Hepatocyte (in vitro differentiated cells): ENCODE results near the gene HACD2. TPM values are rescaled to one million over a fixed set of nuclear protein-coding genes. Genes with fewer than 3 reads are reported as not detected.
A peak's percentile ranks its signal among the peaks of the same experiment; 100 is the strongest.

Experiments
- DNase-seq: peaks from one replicate; pipeline ENCODE4 v3.0.0-alpha.2; 2016; ENCODE audit warnings: low spot score
- H2AFZ ChIP-seq: fragments of 200-600 bp; sonication (generic); 2 replicates; pipeline ENCODE4 v1.6.0; 2016; ENCODE audit warnings: antibody characterized with exemption, mild to moderate bottlenecking
- H3K27ac ChIP-seq: fragments of 200-600 bp; sonication (generic); 2 replicates; pipeline ENCODE4 v1.5.1; 2016; ENCODE audit warnings: mild to moderate bottlenecking
- H3K27me3 ChIP-seq: fragments of 200-600 bp; sonication (generic); 2 replicates; pipeline ENCODE4 v1.6.1; 2016
- H3K36me3 ChIP-seq: fragments of 200-600 bp; sonication (generic); replicated peaks from 2 replicates; pipeline ENCODE4 v1.5.1; 2016; ENCODE audit warnings: low read depth; ENCODE audit not compliant: insufficient read depth
- H3K4me1 ChIP-seq: fragments of 200-600 bp; sonication (generic); 2 replicates; pipeline ENCODE4 v1.5.1; 2016; ENCODE audit warnings: mild to moderate bottlenecking, moderate library complexity; ENCODE audit not compliant: insufficient read depth
- H3K4me2 ChIP-seq: fragments of 200-600 bp; sonication (generic); 2 replicates; pipeline ENCODE4 v1.6.0; 2016
- H3K4me3 ChIP-seq: fragments of 200-600 bp; sonication (generic); 2 replicates; pipeline ENCODE4 v1.5.1; 2016; ENCODE audit warnings: mild to moderate bottlenecking
- H3K79me2 ChIP-seq: fragments of 200-600 bp; sonication (generic); 2 replicates; pipeline ENCODE4 v1.6.0; 2017; ENCODE audit warnings: mild to moderate bottlenecking
- H3K9me2 ChIP-seq: fragments of 200-600 bp; sonication (generic); replicated peaks from 2 replicates; pipeline ENCODE4 v1.6.0; 2017; ENCODE audit warnings: mild to moderate bottlenecking; ENCODE audit not compliant: insufficient read depth
- H3K9me3 ChIP-seq: fragments of 200-600 bp; sonication (generic); 2 replicates; pipeline ENCODE4 v1.5.1; 2016; ENCODE audit warnings: low read depth, mild to moderate bottlenecking
- H4K20me1 ChIP-seq: fragments of 200-600 bp; sonication (generic); 2 replicates; pipeline ENCODE4 v1.6.0; 2016; ENCODE audit warnings: mild to moderate bottlenecking; ENCODE audit not compliant: insufficient read depth, poor library complexity, severe bottlenecking
- EZH2 ChIP-seq: fragments of 200-600 bp; sonication (generic); IDR thresholded peaks from 2 replicates; pipeline ENCODE4 v1.6.1; 2016; ENCODE audit warnings: antibody characterized with exemption, mild to moderate bottlenecking, borderline replicate concordance
- EZH2phosphoT487 ChIP-seq: fragments of 200-600 bp; sonication (generic); IDR thresholded peaks from one replicate; pipeline ENCODE4 v1.6.1; 2018; ENCODE audit warnings: antibody characterized with exemption, mild to moderate bottlenecking, low read depth, moderate library complexity; ENCODE audit not compliant: unreplicated experiment, severe bottlenecking
- WGBS: methylation state at CpG from one replicate; pipeline ENCODE4 v1.1.6; 2016; ENCODE audit warnings: low lambda C conversion rate; ENCODE audit errors: missing lambda C conversion rate; 5-methylcytosine and 5-hydroxymethylcytosine counted together
- polyA plus RNA-seq: library from polyadenylated mRNA; unstranded; fragments of >200 nt; fragmentation: Nextera tagmentation; extraction: Ambion mirVana; gene quantifications from 2 replicates; pipeline ENCODE4 v1.2.1, GENCODE V29; 2016
- total RNA-seq: library from RNA; depleted of rRNA; stranded (reverse); fragments of >200 nt; gene quantifications from 2 replicates; pipeline ENCODE4 v1.2.3, GENCODE V29; 2014
- TF ChIP-seq, protein P1 (sequence below): fragments of 200-600 bp; sonication (generic); IDR thresholded peaks from 2 replicates; pipeline ENCODE4 v1.5.1; 2016; ENCODE audit warnings: antibody characterized with exemption, mild to moderate bottlenecking; ENCODE audit not compliant: poor library complexity

The HACD2 gene
- total and polyA plus RNA-seq, 2 experiments from 2014 or later = 31.8 to 64.3 TPM

DNA sequence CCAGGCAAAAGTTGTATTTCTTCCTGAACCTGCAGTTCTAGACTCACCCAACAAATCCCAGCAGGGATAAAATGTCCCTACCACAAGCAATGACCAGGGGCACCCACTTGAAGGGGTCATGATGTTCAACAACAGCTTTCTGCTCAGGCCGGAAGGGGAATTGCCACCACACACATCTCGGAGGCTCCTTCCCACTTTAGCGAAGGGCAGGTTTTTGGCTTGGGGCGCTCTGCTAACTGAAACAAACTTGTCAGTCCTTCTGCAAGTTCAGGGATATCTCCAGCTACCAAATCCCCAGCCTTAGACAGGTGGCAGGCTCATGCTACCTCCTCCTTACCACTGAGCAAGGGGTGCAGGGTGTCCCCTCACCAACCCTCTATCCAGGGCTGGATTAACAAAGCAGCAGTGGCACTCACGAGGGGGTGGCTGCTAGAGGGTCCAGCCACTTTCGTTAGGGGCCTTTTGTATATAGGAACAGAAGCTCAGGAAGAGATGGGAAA lies 138.2 kb downstream of the HACD2 start:
- H3K27me3 ChIP-seq = peaks cover 44% of the 10 kb centered on the region

DNA sequence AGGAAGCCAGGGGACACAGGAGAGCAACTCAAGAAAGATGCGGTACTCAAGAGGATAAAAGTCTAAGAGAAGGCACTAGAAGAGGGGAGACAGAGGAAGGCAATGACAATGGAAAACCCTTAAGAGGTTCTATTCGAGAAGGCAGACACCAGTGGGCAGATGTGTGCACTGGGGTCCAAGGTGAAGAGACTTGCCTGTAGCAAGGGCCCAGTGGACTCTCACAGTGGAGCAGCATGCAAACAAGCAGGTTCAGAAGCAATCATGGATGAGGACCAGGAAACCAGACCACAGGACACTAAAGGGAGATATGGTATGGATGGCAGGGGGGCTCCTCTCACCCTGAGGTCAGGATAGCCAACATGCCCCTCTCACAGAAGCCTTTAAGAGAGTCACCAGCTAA lies 138.6 kb downstream of the HACD2 start:
- TF ChIP-seq EZH2 = no peak
- no peak for TF ChIP-seq EZH2phosphoT487
- TF ChIP-seq, protein P1, sequence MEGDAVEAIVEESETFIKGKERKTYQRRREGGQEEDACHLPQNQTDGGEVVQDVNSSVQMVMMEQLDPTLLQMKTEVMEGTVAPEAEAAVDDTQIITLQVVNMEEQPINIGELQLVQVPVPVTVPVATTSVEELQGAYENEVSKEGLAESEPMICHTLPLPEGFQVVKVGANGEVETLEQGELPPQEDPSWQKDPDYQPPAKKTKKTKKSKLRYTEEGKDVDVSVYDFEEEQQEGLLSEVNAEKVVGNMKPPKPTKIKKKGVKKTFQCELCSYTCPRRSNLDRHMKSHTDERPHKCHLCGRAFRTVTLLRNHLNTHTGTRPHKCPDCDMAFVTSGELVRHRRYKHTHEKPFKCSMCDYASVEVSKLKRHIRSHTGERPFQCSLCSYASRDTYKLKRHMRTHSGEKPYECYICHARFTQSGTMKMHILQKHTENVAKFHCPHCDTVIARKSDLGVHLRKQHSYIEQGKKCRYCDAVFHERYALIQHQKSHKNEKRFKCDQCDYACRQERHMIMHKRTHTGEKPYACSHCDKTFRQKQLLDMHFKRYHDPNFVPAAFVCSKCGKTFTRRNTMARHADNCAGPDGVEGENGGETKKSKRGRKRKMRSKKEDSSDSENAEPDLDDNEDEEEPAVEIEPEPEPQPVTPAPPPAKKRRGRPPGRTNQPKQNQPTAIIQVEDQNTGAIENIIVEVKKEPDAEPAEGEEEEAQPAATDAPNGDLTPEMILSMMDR = no peak
- Histone ChIP-seq H3K9me2 (no peaks in the 10 kb centered on the region), H4K20me1 (no peaks in the 10 kb centered on the region), H3K9me3 (no peaks in the 10 kb centered on the region), H3K36me3 (no peaks in the 10 kb centered on the region), H2AFZ (no peak overlapping the region), H3K27ac (no peak overlapping the region), H3K27me3 (peaks cover 44% of the 10 kb centered on the region), H3K4me2 (peak overlapping the region; percentile 60), H3K79me2 (no peaks in the 10 kb centered on the region), H3K4me3 (no peak overlapping the region), H3K4me1 (peaks cover 11% of the 10 kb centered on the region)
- DNase-seq = no peak
- 89% methylated on average over 2 of the region's 2 CpGs for WGBS

More for the DNA sequence above, 138.2 kb downstream of the HACD2 start:
- Histone ChIP-seq H3K9me2 (no peaks in the 10 kb centered on the region), H4K20me1 (no peaks in the 10 kb centered on the region), H3K27ac (no peak overlapping the region), H3K79me2 (no peaks in the 10 kb centered on the region), H3K4me1 (peaks cover 11% of the 10 kb centered on the region), H3K36me3 (no peaks in the 10 kb centered on the region), H3K9me3 (no peaks in the 10 kb centered on the region), H2AFZ (no peak overlapping the region), H3K4me3 (no peak overlapping the region), H3K4me2 (peak overlapping the region; percentile 60)
- 91% methylated on average over 6 of the region's 6 CpGs for WGBS
- TF ChIP-seq, protein P1 = no peak
- TF ChIP-seq EZH2phosphoT487 (no peak), EZH2 (no peak)
- no peak for DNase-seq

DNA sequence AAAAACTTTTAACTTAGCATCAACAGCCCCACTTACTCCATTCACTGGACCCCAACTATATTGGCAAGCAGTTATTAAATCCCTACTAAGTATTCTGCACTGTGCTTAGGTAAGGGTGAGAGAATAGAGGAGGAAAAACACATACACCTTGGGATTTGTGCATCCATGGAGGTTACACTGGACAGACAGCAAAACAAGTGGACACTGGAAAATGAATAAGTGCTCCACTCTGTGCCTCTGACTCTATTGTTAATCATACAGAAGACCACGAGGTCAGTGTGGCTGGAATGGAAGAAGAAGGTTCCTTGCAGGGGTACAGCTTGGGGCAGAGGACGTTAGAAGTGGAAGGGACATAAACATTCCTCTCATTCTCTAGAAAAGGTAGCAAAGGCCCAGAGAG lies 139.2 kb downstream of the HACD2 start:
- Histone ChIP-seq H4K20me1 (no peaks in the 10 kb centered on the region), H3K27ac (no peak overlapping the region), H3K4me3 (no peak overlapping the region)

More for the DNA sequence above, 139.2 kb downstream of the HACD2 start:
- Histone ChIP-seq H3K36me3 (no peaks in the 10 kb centered on the region), H3K4me2 (peak overlapping the region; percentile 26), H3K4me1 (peaks cover 11% of the 10 kb centered on the region), H3K27me3 (peaks cover 44% of the 10 kb centered on the region), H2AFZ (no peak overlapping the region), H3K79me2 (no peaks in the 10 kb centered on the region), H3K9me2 (no peaks in the 10 kb centered on the region), H3K9me3 (no peaks in the 10 kb centered on the region)
- TF ChIP-seq EZH2phosphoT487 (no peak), EZH2 (no peak)
- TF ChIP-seq, protein P1 = no peak
- WGBS = 69% methylated on average over 2 of the region's 2 CpGs
- DNase-seq = no peak
